GM10248 (cell line): Measurements from ENCODE around the gene FAM118B.

ENCODE experiments used
- CTCF ChIA-PET: fragments of 300-600 bp; sonication (Branson Sonifier 250); formaldehyde crosslinking; extraction: SDS; loops from one replicate; lab custom pipeline; 2021; ENCODE audit warnings: antibody characterized with exemption; lab: Yijun Ruan, JAX
- POLR2A ChIA-PET: fragments of 350-650 bp; sonication (Branson Sonifier 250); formaldehyde crosslinking; extraction: SDS; loops from one replicate; lab custom pipeline; 2020; ENCODE audit warnings: antibody characterized with exemption; lab: Yijun Ruan, JAX
- DNase-seq: peaks from one replicate; pipeline ENCODE4 v3.0.0; 2012; ENCODE audit errors: extremely low spot score
- TF ChIP-seq, protein P1 (sequence below): IDR thresholded peaks from 2 replicates; pipeline ENCODE4 v1.5.1; 2012; ENCODE audit warnings: mild to moderate bottlenecking, low read depth; ENCODE audit errors: extremely low read depth, missing control alignments, control extremely low read depth

The FAM118B gene

DNA sequence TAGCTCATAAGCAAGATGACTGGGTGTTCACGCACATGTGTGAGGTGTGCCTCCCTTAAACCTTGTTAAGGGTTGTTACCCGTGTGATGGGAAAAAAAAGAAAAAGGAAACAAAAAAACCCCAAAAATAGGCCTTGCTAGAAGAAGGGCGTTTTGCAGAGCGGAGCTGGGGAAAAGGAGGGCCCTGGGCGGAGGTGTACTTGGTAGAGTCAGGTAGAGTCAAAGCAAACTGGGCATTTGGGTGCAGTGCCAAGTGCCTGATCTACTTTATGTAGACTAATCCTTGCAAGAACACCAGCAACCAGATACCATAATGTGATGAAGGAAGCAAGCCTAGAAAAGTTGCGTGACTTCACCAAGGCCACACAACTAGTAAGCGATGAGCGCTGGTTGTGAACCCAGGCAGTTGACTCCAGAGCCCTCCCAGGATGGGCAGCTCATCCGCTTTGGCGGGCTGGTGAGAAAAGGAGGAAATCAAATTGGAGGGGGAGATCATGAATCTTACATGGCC lies 70.1 kb downstream of the FAM118B start:
- CTCF ChIA-PET: interaction anchor here (1.0 to 1.7 kb wide), 4 partner anchors 8 to 29 kb away, joined by 4 to 6 read pairs (median 5); no protein-coding TSS in a partner anchor
- POLR2A ChIA-PET: no interaction called here
- TF ChIP-seq, protein P1, sequence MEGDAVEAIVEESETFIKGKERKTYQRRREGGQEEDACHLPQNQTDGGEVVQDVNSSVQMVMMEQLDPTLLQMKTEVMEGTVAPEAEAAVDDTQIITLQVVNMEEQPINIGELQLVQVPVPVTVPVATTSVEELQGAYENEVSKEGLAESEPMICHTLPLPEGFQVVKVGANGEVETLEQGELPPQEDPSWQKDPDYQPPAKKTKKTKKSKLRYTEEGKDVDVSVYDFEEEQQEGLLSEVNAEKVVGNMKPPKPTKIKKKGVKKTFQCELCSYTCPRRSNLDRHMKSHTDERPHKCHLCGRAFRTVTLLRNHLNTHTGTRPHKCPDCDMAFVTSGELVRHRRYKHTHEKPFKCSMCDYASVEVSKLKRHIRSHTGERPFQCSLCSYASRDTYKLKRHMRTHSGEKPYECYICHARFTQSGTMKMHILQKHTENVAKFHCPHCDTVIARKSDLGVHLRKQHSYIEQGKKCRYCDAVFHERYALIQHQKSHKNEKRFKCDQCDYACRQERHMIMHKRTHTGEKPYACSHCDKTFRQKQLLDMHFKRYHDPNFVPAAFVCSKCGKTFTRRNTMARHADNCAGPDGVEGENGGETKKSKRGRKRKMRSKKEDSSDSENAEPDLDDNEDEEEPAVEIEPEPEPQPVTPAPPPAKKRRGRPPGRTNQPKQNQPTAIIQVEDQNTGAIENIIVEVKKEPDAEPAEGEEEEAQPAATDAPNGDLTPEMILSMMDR: no peak
- no peak for DNase-seq

DNA sequence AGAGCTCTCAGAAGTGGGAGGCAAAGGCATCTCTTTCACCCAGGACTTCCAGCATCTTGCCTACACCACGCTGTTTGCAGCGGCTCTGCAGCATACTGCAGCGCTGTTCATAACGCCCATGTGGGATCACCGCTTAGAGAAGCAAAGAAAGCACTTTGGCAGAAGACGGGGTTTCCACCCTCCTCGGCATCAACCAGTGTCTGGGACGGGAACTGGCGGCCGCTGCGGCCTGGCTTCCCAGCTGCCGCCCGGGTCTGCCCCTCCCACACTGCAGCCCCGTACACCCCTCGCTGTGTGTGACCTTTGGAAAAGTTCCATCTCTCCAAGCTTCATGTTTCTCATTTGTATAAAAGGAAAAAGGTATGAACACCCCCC lies 70.8 kb downstream of the FAM118B start:
- no peak for DNase-seq
- TF ChIP-seq, protein P1: no peak
- ChIA-PET CTCF (interaction anchor here (1.4 to 1.7 kb wide), 3 partner anchors 8 to 28 kb away, joined by 4 to 6 read pairs (median 4); no protein-coding TSS in a partner anchor), POLR2A (no interaction called here)

DNA sequence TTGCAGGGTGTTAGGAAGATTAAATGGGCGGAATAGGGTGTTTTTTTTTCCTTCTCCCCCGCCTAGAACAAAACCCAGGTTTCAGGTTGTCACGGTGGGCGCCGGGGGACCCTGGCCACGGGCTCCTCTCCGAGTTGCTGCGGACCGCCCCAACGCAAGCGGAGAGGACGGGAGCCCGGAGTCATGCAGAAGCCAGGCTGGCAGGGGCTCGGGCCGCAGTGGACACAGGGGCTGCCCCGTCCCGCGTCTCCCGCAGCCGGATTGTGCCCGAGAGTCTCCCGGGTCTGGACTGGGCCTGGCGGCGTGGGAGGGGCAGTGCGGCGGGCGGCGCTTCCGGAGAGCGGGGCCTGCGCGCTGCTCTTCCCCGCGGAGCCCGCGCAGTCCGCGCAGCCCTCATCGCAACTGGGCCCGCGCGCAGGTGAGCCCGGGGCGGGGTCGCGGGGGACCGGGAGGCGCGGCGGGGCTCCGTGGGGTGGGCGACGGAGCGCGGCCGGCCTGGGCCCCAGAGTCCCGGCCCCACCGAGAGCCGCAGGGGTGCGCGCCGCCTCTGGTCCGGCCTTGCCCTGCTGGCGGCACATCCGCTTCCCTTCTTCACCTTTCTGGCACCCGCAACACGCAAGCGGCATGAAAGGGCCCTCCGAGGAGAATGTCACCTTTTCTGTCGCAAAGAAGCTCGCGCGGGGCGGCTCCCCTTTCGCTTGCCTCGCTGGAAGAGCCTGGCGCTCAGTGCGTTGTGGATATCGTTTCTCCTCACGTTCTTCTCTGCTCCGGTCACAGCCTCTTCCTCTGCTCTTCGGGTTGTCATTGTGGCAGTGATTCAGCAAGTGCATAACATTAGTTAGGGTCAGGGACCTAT lies 71.4 kb downstream of the FAM118B start, which contains the start of gene TIRAP:
TIRAP (plus strand) TSS at position 358 of the 856 bp plus-strand sequence. CDS start 7,802 bp downstream, outside the sequence.
- peak; percentile 62 for DNase-seq
- CTCF ChIA-PET: interaction anchor here (0.7 to 1.8 kb wide), 5 partner anchors 7 to 28 kb away, joined by 3 to 6 read pairs (median 4); no protein-coding TSS in a partner anchor
- TF ChIP-seq, protein P1: no peak
- POLR2A ChIA-PET: no interaction called here

DNA sequence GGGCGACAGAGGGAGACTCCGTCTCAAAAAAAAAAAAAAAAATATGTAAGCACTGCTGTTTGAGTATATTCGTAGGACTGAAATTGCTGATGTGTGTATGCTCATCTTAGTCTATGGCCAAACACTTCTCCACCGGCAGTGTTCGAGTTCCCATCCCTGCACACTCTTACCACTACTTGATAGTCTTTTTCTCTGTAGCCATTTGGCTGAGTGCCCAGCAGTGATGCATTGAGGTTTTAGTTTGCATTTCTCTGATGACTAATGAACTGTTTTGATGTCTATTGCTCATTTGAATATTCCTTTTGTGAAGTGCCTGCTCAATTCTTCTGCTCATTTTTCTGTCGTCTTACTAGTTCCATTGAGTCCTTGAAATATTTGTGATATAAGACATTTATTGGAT lies 73.2 kb downstream of the FAM118B start:
- ChIA-PET POLR2A (no interaction called here), CTCF (interaction anchor here (4.3 kb wide), 1 partner anchor 196 kb away, joined by 16 read pairs; no protein-coding TSS in a partner anchor)
- peak; percentile 66 for DNase-seq
- TF ChIP-seq, protein P1: no peak

DNA sequence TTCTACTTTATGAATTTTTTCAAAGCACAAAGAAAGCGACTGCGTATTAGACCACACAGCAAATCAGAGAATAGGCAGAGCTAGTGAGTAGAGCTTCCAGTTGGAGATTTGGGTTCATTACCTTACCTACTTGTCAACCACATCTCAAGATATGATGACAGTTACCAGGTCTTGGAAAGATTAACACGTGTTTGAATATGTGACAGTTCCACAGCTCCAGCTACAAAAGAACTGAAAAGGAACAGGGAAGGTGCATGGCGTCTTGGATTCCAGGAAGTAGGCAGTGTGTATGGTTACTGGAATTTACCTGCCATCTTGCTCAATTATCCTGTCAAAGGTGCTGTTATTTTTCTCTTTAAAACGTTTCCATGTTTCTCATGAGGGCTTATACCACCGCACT lies 76.7 kb downstream of the FAM118B start:
- DNase-seq: no peak
- TF ChIP-seq, protein P1: no peak
- ChIA-PET POLR2A (no interaction called here), CTCF (interaction anchor here (1.0 to 4.3 kb wide), 5 partner anchors 9 to 193 kb away, joined by 3 to 16 read pairs (median 4); partner anchors contain the start of gene DCPS)

DNA sequence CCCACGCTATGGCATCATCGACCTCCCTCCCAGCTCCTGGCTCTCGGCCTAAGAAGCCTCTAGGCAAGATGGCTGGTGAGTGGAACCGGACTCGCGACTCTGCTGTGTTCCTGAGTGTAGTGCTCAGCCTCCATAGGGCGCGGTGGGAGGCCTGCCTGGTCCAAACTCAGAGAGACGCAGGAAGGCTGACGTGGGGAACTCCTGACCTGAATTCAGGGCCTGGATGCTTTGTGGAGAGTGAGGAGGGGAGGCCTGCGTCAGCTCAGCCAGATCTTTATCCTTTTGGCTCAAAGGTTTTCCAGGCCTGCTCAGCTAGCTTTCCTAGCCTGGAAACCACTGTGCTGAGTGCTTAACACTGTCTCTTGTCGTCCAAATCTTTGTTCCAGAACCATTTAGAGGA lies 79.3 kb downstream of the FAM118B start:
- DNase-seq: no peak
- TF ChIP-seq, protein P1: no peak
- POLR2A ChIA-PET: no interaction called here
- CTCF ChIA-PET: interaction anchor here (0.8 to 1.3 kb wide), 4 partner anchors 9 to 189 kb away, joined by 3 to 12 read pairs (median 4); no protein-coding TSS in a partner anchor
